ENCODE results near the gene FOXC1. TPM values are rescaled to one million over a fixed set of nuclear protein-coding genes. Genes with fewer than 3 reads are reported as not detected.

Gene FOXC1
- total RNA-seq, 1 experiment from 2014 or later = 16.7 TPM

- no TSS peak for BruUV-seq (replicated peaks)
- TF ChIP-seq CTCF (IDR thresholded peaks at IDR 0.05; ENCODE audit: unreplicated experiment) = no peak
- POLR2A ChIA-PET = no interaction called here
- no peak for DNase-seq (ENCODE audit: unreplicated experiment)
- CTCF ChIA-PET = no interaction called here
- no peak overlapping the region for H3K4me3 Mint-ChIP-seq (ENCODE audit: unreplicated experiment)
- H3K36me3 Mint-ChIP-seq (ENCODE audit: insufficient read depth, unreplicated experiment) = peaks cover 5% of the 10 kb centered on the region
- intact Hi-C loops (cut with micrococcal nuclease) = no loop called here
- no peak overlapping the region for H3K27ac Mint-ChIP-seq (ENCODE audit: low read depth, unreplicated experiment)
- no peaks in the 10 kb centered on the region for H3K27me3 Mint-ChIP-seq (ENCODE audit: insufficient read depth, unreplicated experiment)
- H3K4me1 Mint-ChIP-seq (ENCODE audit: insufficient read depth, unreplicated experiment) = no peaks in the 10 kb centered on the region
- H3K9me3 Mint-ChIP-seq (ENCODE audit: unreplicated experiment) = no peaks in the 10 kb centered on the region
Measured at GRCh38 chr6:1658212-1659005, 48.7 kb downstream of the FOXC1 start.

DNA sequence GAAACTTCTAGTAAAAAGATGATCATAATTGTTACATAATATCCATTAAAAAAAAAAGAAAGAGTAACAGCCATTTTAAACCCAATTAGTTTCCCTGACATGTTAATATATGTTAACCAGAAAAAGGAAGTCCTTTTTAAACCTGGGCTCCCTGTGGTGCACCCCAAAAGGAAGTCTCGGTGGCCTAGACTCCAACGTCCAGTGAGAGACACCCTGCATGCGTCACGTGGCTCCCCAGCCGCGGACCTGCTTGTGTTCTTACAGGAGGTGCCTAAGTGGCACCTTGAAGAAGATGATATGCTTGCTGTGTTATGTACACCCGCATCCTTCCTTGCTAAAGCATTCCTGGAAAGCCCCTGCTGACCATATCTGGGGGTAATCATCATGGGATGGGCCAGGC lies 50.1 kb downstream of the FOXC1 start:
- ChIA-PET CTCF (no interaction called here), POLR2A (no interaction called here)
- H3K9me3 Mint-ChIP-seq (ENCODE audit: unreplicated experiment) = no peaks in the 10 kb centered on the region
- no peaks in the 10 kb centered on the region for H3K27me3 Mint-ChIP-seq (ENCODE audit: insufficient read depth, unreplicated experiment)
- H3K4me3 Mint-ChIP-seq (ENCODE audit: unreplicated experiment) = no peak overlapping the region
- no peaks in the 10 kb centered on the region for H3K4me1 Mint-ChIP-seq (ENCODE audit: insufficient read depth, unreplicated experiment)
- TF ChIP-seq CTCF (IDR thresholded peaks at IDR 0.05; ENCODE audit: unreplicated experiment) = no peak
- DNase-seq (ENCODE audit: unreplicated experiment) = no peak
- peaks cover 5% of the 10 kb centered on the region for H3K36me3 Mint-ChIP-seq (ENCODE audit: insufficient read depth, unreplicated experiment)
- intact Hi-C loops (cut with micrococcal nuclease) = no loop called here
- BruUV-seq (replicated peaks) = no TSS peak
- no peak overlapping the region for H3K27ac Mint-ChIP-seq (ENCODE audit: low read depth, unreplicated experiment)

DNA sequence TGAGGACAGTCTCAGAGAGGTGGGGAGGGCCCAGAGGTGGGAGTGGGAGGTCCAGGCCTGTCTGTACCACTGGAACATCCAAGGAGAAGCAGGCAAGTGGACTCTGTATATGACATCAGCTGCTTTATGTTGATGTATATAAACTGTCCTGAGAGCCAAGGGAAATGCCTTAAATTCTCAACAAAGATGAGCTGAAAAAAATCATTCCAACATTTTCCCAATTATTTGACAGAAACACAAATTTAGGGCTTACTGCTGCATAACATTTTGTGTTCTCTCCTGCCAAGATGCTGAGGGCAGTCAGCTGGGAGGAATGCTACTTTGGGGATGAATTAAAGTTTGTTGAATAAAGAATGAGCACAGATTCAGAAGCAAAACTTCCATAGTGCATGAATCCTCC lies 52.8 kb downstream of the FOXC1 start:
- Mint-ChIP-seq H3K27ac (ENCODE audit: low read depth, unreplicated experiment) (no peak overlapping the region), H3K27me3 (ENCODE audit: insufficient read depth, unreplicated experiment) (no peaks in the 10 kb centered on the region), H3K4me3 (ENCODE audit: unreplicated experiment) (no peak overlapping the region), H3K36me3 (ENCODE audit: insufficient read depth, unreplicated experiment) (peaks cover 5% of the 10 kb centered on the region), H3K4me1 (ENCODE audit: insufficient read depth, unreplicated experiment) (no peaks in the 10 kb centered on the region), H3K9me3 (ENCODE audit: unreplicated experiment) (no peaks in the 10 kb centered on the region)
- intact Hi-C loops (cut with micrococcal nuclease) = no loop called here
- ChIA-PET POLR2A (no interaction called here), CTCF (interaction anchor here (0.6 kb wide), 1 partner anchor 59 kb away, joined by 3 read pairs; no protein-coding TSS in a partner anchor)
- DNase-seq (ENCODE audit: unreplicated experiment) = no peak
- TF ChIP-seq CTCF (IDR thresholded peaks at IDR 0.05; ENCODE audit: unreplicated experiment) = no peak
- no TSS peak for BruUV-seq (replicated peaks)

Other genes starting within 250 kb of the FOXC1 start
- 8.0 and 10.0 TPM in 2 replicates for gene FOXF2, start 220.3 kb upstream of the FOXC1 start, total RNA-seq (2022)